WI38 (cell line): ENCODE measurements around the gene RBM24.

Experiments
- H3K4me3 ChIP-seq: 2 replicates; pipeline ENCODE4 v1.5.1; 2011; ENCODE audit warnings: low read depth, mild to moderate bottlenecking, control low read depth, low read length
- CTCF ChIP-seq: IDR thresholded peaks from 2 replicates; pipeline ENCODE4 v1.5.1; 2012; ENCODE audit warnings: low read depth, mild to moderate bottlenecking, control low read depth, low read length

RBM24 gene

GRCh38 chr6:17341117-17341805 lies 60.1 kb downstream of the RBM24 start:
- H3K4me3 ChIP-seq = no peak overlapping the region
- TF ChIP-seq CTCF = no peak

- TF ChIP-seq CTCF = no peak
- H3K4me3 ChIP-seq = no peak overlapping the region
Measured at GRCh38 chr6:17341891-17342290, 60.7 kb downstream of the RBM24 start.

- H3K4me3 ChIP-seq = no peak overlapping the region
- no peak for TF ChIP-seq CTCF
Measured at GRCh38 chr6:17343215-17343614, 62.1 kb downstream of the RBM24 start.
